K562 (cell line): ENCODE results near the gene MEIOB. TPM values are rescaled to one million over a fixed set of nuclear protein-coding genes. Genes with fewer than 3 reads are reported as not detected.

ENCODE experiments used
- C11orf30 ChIP-seq: fragments of 450-650 bp; IDR thresholded peaks from 2 replicates; pipeline ENCODE4 v1.6.1; 2016; ENCODE audit warnings: low read depth, mild to moderate bottlenecking
- CEBPB ChIP-seq: fragments of 450-650 bp; IDR thresholded peaks from 2 replicates; pipeline ENCODE4 v1.6.1; 2016; ENCODE audit warnings: missing genetic modification characterization, missing compliant biosample characterization
- CEBPG ChIP-seq, 3 experiments: fragments of 200-800 bp in 1 of 3; sonication (Bioruptor generic) in 1 of 3; sonication (generic) in 1 of 3; formaldehyde crosslinking in 1 of 3; IDR thresholded peaks in 2 of 3; conservative IDR thresholded peaks in 1 of 3; 2 replicates each; pipeline versions ENCODE4 v1.6.1 to v1.8.0; 2016 to 2022; ENCODE audit warnings: missing compliant biosample characterization in 2 of 3, missing genetic modification characterization in 2 of 3, mild to moderate bottlenecking in 1 of 3, missing genetic modification reagents in 1 of 3
- FOXJ3 ChIP-seq: sonication (generic); formaldehyde crosslinking; IDR thresholded peaks from 2 replicates; pipeline ENCODE4 v1.4.0; 2020; ENCODE audit warnings: mild to moderate bottlenecking, missing genetic modification reagents
- HIVEP1 ChIP-seq: fragments of 250-450 bp; sonication (Bioruptor Pico); IDR thresholded peaks from 2 replicates; pipeline ENCODE4 v1.4.0; 2020; ENCODE audit warnings: mild to moderate bottlenecking
- ILK ChIP-seq: fragments of 450-650 bp; IDR thresholded peaks from 2 replicates; pipeline ENCODE4 v1.6.1; 2016; ENCODE audit warnings: missing genetic modification characterization, low read depth, mild to moderate bottlenecking, missing compliant biosample characterization, moderate library complexity, borderline replicate concordance
- MBD2 ChIP-seq: sonication (generic); IDR thresholded peaks from 2 replicates; pipeline ENCODE4 v1.6.1; 2016; ENCODE audit warnings: low read depth, borderline replicate concordance
- MEIS2 ChIP-seq: fragments of 450-650 bp; IDR thresholded peaks from 2 replicates; pipeline ENCODE4 v1.6.1; 2014; ENCODE audit warnings: mild to moderate bottlenecking; ENCODE audit not compliant: partially characterized antibody
- MTF1 ChIP-seq: fragments of 250-450 bp; sonication (Bioruptor Pico); IDR thresholded peaks from 2 replicates; pipeline ENCODE4 v1.9.0; 2021; ENCODE audit warnings: moderate library complexity, mild to moderate bottlenecking, inconsistent platforms, borderline replicate concordance
- NFXL1 ChIP-seq: fragments of 450-650 bp; formaldehyde crosslinking; IDR thresholded peaks from 2 replicates; pipeline ENCODE4 v1.4.0; 2021; ENCODE audit warnings: mild to moderate bottlenecking
- PTTG1 ChIP-seq: fragments of 450-650 bp; IDR thresholded peaks from 2 replicates; pipeline ENCODE4 v1.6.1; 2016; ENCODE audit warnings: low read depth, mild to moderate bottlenecking, missing genetic modification characterization, missing compliant biosample characterization
- RHOXF2B ChIP-seq: fragments of 250-450 bp; sonication (Bioruptor Pico); conservative IDR thresholded peaks from 2 replicates; pipeline ENCODE4 v1.5.1; 2021
- ZNF384 ChIP-seq: IDR thresholded peaks from 2 replicates; pipeline ENCODE4 v1.6.1; 2012; ENCODE audit warnings: low read depth, low read length, improper control_type of control experiment
- ZNF766 ChIP-seq: fragments of 200-800 bp; sonication (Bioruptor generic); conservative IDR thresholded peaks from 2 replicates; pipeline ENCODE4 v1.6.1; 2016; ENCODE audit warnings: missing genetic modification characterization, missing compliant biosample characterization
- polyA plus RNA-seq, 8 experiments: library from polyadenylated mRNA; depleted of rRNA in 4 of 8; stranded (reverse) in 5 of 8; unstranded in 3 of 8; fragments of >200 nt; fragmentation: Nextera tagmentation in 2 of 8; fragmentation: Illumina TruSeq in 1 of 8; extraction: Ambion mirVana in 2 of 8; extraction: Trizol in 1 of 8; gene quantifications; 2 replicates each; pipeline versions ENCODE4 v1.2.1 to v1.2.3, GENCODE V29; 2011 to 2014; ENCODE audit warnings: inconsistent platforms in 1 of 8, missing spikeins in 1 of 8
- total RNA-seq, 7 experiments: library from RNA; depleted of rRNA in 6 of 7; stranded (reverse); fragments of >200 nt in 6 of 7; fragmentation: Illumina TruSeq in 2 of 7; extraction: Trizol in 2 of 7; gene quantifications; 2 replicates each; pipeline versions ENCODE4 v1.2.1 to v1.2.3, GENCODE V29; 2011 to 2021; ENCODE audit warnings: low replicate concordance in 1 of 7
- TF ChIP-seq, protein P1 (sequence below), 2 experiments: fragments of 150-350 bp in 1 of 2; IDR thresholded peaks; 2 replicates each; pipeline ENCODE4 v1.6.1; 2012 to 2016; ENCODE audit warnings: low read depth in 2 of 2, low read length in 2 of 2, mild to moderate bottlenecking in 1 of 2, moderate library complexity in 1 of 2
- TF ChIP-seq, protein P2 (sequence below): fragments of 250-450 bp; sonication (Bioruptor Pico); IDR thresholded peaks from 2 replicates; pipeline ENCODE4 v1.4.0; 2020; ENCODE audit warnings: mild to moderate bottlenecking, moderate library complexity, borderline replicate concordance
- TF ChIP-seq, protein P3 (sequence below): fragments of 250-450 bp; sonication (Bioruptor Pico); IDR thresholded peaks from 2 replicates; pipeline ENCODE4 v1.5.0; 2021; ENCODE audit warnings: mild to moderate bottlenecking, moderate library complexity

The MEIOB gene
- total and polyA plus RNA-seq, 9 of the 15 experiments (the other 6 are each of a cell fraction or from before 2014, with no cell fraction given): 25.4 to 203 (median 97.6) TPM

DNA sequence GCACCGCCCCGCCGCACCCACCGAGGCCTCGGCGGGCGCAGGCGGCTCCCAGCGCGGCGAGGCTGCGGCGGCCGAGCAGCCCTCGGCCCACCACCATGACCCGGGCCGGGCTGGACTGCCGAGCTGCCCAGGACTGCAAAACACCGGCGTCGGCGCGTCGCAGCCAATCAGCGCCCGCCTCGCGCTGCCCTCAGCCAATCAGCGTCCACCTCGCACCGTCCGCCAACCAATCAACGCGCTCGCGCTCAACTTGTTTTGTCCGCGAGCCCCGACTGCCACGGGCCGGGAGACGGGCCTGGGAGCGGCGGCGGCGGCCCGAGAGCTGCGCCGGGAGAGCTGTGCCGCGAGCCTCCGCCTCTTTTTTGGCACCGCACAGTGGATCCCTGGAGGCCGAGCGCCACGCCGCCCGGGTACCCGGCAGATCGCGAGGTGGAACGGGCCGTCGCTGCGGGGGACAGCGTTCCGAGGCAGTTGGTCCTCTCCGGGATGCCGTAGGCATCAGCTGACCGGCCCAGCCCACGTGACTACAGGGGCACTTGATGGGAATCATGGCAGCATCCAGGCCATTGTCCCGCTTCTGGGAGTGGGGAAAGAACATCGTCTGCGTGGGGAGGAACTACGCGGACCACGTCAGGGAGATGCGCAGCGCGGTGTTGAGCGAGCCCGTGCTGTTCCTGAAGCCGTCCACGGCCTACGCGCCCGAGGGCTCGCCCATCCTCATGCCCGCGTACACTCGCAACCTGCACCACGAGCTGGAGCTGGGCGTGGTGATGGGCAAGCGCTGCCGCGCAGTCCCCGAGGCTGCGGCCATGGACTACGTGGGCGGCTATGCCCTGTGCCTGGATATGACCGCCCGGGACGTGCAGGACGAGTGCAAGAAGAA, 45.0 kb downstream of the MEIOB start, which contains the start of the genes FAHD1 and HAGH (continued):
- TF ChIP-seq PTTG1 (tag) (no peak), ILK (tag) (no peak), RHOXF2B (no peak), C11orf30 (peak; percentile 100), CEBPG (CRISPR knock-in tag; IDR thresholded peaks at IDR 0.05) (0 out of 2 replicates have a peak, but pooled peaks have one; percentile 35), CEBPG (tag; conservative IDR thresholded peaks at IDR 0.05 in 1 of 2, IDR thresholded peaks at IDR 0.05 in 1 of 2) (no peak), MEIS2 (no peak), HIVEP1 (CRISPR knock-in tag) (no peak), FOXJ3 (CRISPR knock-in tag) (no peak), ZNF384 (0 out of 2 replicates have a peak, but pooled peaks have one; percentile 3), ZNF766 (CRISPR knock-in tag) (no peak), NFXL1 (CRISPR knock-in tag) (no peak), MBD2 (peak; percentile 93), CEBPB (tag) (no peak), MTF1 (CRISPR knock-in tag) (no peak)
- TF ChIP-seq, protein P1, sequence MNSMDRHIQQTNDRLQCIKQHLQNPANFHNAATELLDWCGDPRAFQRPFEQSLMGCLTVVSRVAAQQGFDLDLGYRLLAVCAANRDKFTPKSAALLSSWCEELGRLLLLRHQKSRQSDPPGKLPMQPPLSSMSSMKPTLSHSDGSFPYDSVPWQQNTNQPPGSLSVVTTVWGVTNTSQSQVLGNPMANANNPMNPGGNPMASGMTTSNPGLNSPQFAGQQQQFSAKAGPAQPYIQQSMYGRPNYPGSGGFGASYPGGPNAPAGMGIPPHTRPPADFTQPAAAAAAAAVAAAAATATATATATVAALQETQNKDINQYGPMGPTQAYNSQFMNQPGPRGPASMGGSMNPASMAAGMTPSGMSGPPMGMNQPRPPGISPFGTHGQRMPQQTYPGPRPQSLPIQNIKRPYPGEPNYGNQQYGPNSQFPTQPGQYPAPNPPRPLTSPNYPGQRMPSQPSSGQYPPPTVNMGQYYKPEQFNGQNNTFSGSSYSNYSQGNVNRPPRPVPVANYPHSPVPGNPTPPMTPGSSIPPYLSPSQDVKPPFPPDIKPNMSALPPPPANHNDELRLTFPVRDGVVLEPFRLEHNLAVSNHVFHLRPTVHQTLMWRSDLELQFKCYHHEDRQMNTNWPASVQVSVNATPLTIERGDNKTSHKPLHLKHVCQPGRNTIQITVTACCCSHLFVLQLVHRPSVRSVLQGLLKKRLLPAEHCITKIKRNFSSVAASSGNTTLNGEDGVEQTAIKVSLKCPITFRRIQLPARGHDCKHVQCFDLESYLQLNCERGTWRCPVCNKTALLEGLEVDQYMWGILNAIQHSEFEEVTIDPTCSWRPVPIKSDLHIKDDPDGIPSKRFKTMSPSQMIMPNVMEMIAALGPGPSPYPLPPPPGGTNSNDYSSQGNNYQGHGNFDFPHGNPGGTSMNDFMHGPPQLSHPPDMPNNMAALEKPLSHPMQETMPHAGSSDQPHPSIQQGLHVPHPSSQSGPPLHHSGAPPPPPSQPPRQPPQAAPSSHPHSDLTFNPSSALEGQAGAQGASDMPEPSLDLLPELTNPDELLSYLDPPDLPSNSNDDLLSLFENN (IDR thresholded peaks at IDR 0.05; ENCODE audit: low read depth in 2 of 2, low read length in 2 of 2): no peak
- TF ChIP-seq, protein P2, sequence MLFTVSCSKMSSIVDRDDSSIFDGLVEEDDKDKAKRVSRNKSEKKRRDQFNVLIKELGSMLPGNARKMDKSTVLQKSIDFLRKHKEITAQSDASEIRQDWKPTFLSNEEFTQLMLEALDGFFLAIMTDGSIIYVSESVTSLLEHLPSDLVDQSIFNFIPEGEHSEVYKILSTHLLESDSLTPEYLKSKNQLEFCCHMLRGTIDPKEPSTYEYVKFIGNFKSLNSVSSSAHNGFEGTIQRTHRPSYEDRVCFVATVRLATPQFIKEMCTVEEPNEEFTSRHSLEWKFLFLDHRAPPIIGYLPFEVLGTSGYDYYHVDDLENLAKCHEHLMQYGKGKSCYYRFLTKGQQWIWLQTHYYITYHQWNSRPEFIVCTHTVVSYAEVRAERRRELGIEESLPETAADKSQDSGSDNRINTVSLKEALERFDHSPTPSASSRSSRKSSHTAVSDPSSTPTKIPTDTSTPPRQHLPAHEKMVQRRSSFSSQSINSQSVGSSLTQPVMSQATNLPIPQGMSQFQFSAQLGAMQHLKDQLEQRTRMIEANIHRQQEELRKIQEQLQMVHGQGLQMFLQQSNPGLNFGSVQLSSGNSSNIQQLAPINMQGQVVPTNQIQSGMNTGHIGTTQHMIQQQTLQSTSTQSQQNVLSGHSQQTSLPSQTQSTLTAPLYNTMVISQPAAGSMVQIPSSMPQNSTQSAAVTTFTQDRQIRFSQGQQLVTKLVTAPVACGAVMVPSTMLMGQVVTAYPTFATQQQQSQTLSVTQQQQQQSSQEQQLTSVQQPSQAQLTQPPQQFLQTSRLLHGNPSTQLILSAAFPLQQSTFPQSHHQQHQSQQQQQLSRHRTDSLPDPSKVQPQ (CRISPR knock-in tag): no peak
- TF ChIP-seq, protein P3, sequence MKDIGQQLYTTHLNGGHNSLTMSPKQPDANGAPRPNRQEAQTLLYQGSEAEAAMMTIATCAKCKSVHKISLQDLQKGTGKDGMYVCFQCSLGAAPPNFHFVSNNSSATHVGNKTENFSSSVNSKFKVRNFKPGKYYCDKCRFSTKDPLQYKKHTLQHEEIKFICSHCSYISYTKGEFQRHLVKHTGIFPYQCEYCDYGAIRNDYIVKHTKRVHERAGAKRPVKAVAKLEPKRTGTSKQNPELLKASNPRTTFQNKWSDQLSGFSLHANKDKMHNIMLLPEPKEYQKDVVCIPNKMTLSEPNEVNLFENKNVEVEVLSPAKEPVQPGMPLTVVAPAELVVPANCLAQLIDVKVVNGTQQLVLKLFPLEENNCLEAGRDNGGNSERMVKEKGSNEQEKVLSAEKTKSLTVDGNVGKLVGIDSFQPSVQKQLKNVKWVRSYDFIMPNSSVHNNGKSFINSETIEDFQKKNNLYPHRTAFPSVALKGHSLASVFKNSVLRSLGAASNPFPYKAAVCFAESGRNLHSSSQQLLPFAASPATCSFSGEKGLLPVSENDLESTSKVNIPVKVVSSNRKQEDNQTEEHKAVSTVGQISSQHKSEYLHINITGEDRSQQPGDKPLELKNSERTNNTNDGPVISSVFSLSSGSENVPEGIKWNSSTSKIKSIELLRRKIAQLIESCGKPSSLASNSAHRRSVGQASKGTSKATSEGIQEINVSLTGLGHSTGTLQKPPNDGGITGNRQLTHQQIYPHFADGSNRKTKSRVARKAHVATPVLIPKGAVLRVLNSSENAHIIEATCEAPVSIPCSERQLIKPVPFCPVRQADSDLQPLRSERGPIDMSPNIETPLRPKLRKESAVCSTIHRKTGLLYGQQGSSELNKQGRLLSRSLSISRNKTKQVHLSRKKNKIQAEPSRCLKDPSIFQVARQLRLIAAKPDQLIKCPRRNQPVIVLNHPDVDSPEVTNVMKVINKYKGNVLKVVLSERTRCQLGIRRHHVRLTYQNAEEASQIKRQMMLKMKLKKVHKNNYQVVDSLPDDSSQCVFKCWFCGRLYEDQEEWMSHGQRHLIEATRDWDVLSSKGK (CRISPR knock-in tag): no peak
